H9 (cell line): ENCODE data around the gene BIN1. TPM values are rescaled to one million over a fixed set of nuclear protein-coding genes. Genes with fewer than 3 reads are reported as not detected.

Experiments used
- DNase-seq: peaks from one replicate; pipeline ENCODE4 v3.0.0-alpha.2; 2017
- H2AFZ ChIP-seq: one replicate; pipeline ENCODE4 v1.6.1; 2013; ENCODE audit warnings: mild to moderate bottlenecking, low read length, control low read depth, moderate library complexity
- H2AK5ac ChIP-seq: 2 replicates; pipeline ENCODE4 v1.6.1; 2013; ENCODE audit warnings: low read length, control low read depth, mixed read lengths; ENCODE audit not compliant: insufficient read length
- H2BK120ac ChIP-seq: one replicate; pipeline ENCODE4 v1.6.1; 2013; ENCODE audit warnings: low read depth, mild to moderate bottlenecking, low read length, control low read depth, inconsistent platforms; ENCODE audit not compliant: poor library complexity, severe bottlenecking
- H2BK12ac ChIP-seq: 2 replicates; pipeline ENCODE4 v1.6.1; 2013; ENCODE audit warnings: low read length, control low read depth, mixed read lengths, low read depth; ENCODE audit not compliant: insufficient read length
- H2BK15ac ChIP-seq: 2 replicates; pipeline ENCODE4 v1.6.1; 2013; ENCODE audit warnings: low read depth, low read length, control low read depth
- H2BK20ac ChIP-seq: one replicate; pipeline ENCODE4 v1.6.1; 2013; ENCODE audit warnings: low read depth, mild to moderate bottlenecking, low read length, control low read depth, inconsistent platforms; ENCODE audit not compliant: poor library complexity, severe bottlenecking
- H2BK5ac ChIP-seq: 2 replicates; pipeline ENCODE4 v1.6.1; 2013; ENCODE audit warnings: low read length, control low read depth, mixed read lengths; ENCODE audit not compliant: insufficient read length
- H3K14ac ChIP-seq: 2 replicates; pipeline ENCODE4 v1.6.1; 2013; ENCODE audit warnings: low read length, control low read depth; ENCODE audit not compliant: insufficient read depth
- H3K18ac ChIP-seq: 2 replicates; pipeline ENCODE4 v1.6.1; 2013; ENCODE audit warnings: low read depth, mild to moderate bottlenecking, mixed read lengths, low read length, control low read depth; ENCODE audit not compliant: insufficient read length
- H3K23ac ChIP-seq: 2 replicates; pipeline ENCODE4 v1.6.1; 2013; ENCODE audit warnings: low read length, control low read depth, mixed read lengths, low read depth; ENCODE audit not compliant: insufficient read length
- H3K23me2 ChIP-seq: 2 replicates; pipeline ENCODE4 v1.6.1; 2013; ENCODE audit warnings: low read depth, mild to moderate bottlenecking, mixed read lengths, low read length, control low read depth; ENCODE audit not compliant: insufficient read length, poor library complexity, severe bottlenecking
- H3K27ac ChIP-seq: 2 replicates; pipeline ENCODE4 v1.5.1; 2013; ENCODE audit warnings: low read length, control low read depth, mixed read lengths, low read depth; ENCODE audit not compliant: insufficient read length
- H3K27me3 ChIP-seq: 2 replicates; pipeline ENCODE4 v1.6.1; 2013; ENCODE audit warnings: low read length, control low read depth, inconsistent platforms; ENCODE audit not compliant: insufficient read depth
- H3K4ac ChIP-seq: 2 replicates; pipeline ENCODE4 v1.6.1; 2013; ENCODE audit warnings: low read depth, mild to moderate bottlenecking, control low read depth, inconsistent platforms, low read length, moderate library complexity
- H3K4me1 ChIP-seq: 2 replicates; pipeline ENCODE4 v1.6.1; 2013; ENCODE audit warnings: low read length, control low read depth, inconsistent platforms; ENCODE audit not compliant: insufficient read depth
- H3K4me2 ChIP-seq: 2 replicates; pipeline ENCODE4 v1.6.1; 2013; ENCODE audit warnings: low read length, control low read depth, mixed read lengths; ENCODE audit not compliant: insufficient read length, insufficient read depth
- H3K56ac ChIP-seq: 2 replicates; pipeline ENCODE4 v1.6.1; 2013; ENCODE audit warnings: low read depth, mild to moderate bottlenecking, mixed read lengths, low read length, control low read depth; ENCODE audit not compliant: insufficient read length
- H3K79me1 ChIP-seq: 2 replicates; pipeline ENCODE4 v1.6.1; 2013; ENCODE audit warnings: low read depth, mild to moderate bottlenecking, moderate library complexity, low read length, control low read depth, inconsistent platforms; ENCODE audit not compliant: insufficient read depth, poor library complexity, severe bottlenecking
- H3K79me2 ChIP-seq: 2 replicates; pipeline ENCODE4 v1.6.1; 2013; ENCODE audit warnings: low read length, control low read depth, inconsistent platforms; ENCODE audit not compliant: insufficient read depth
- H3K9ac ChIP-seq: 2 replicates; pipeline ENCODE4 v1.6.1; 2013; ENCODE audit warnings: low read length, control low read depth, mixed read lengths; ENCODE audit not compliant: insufficient read length; ENCODE audit errors: extremely low read depth
- H3K9me3 ChIP-seq: one replicate; pipeline ENCODE4 v1.6.1; 2013; ENCODE audit warnings: low read depth, low read length, inconsistent platforms; ENCODE audit not compliant: control insufficient read depth
- H3T11ph ChIP-seq: one replicate; pipeline ENCODE4 v1.6.1; 2013; ENCODE audit warnings: mild to moderate bottlenecking, low read length, control low read depth, inconsistent platforms
- H4K20me1 ChIP-seq: one replicate; pipeline ENCODE4 v1.6.1; 2013; ENCODE audit not compliant: control insufficient read depth, insufficient read length, insufficient read depth
- H4K5ac ChIP-seq: 2 replicates; pipeline ENCODE4 v1.6.1; 2013; ENCODE audit warnings: low read depth, mild to moderate bottlenecking, mixed read lengths, low read length, control low read depth; ENCODE audit not compliant: insufficient read length
- H4K8ac ChIP-seq: replicated peaks from 2 replicates; pipeline ENCODE4 v1.6.1; 2013; ENCODE audit warnings: low read length, control low read depth, mixed read lengths, low read depth; ENCODE audit not compliant: insufficient read length
- H4K91ac ChIP-seq: 2 replicates; pipeline ENCODE4 v1.6.1; 2013; ENCODE audit warnings: low read depth, mild to moderate bottlenecking, moderate library complexity, mixed read lengths, low read length, control low read depth; ENCODE audit not compliant: insufficient read length
- H3K27ac Mint-ChIP-seq, 3 experiments: 2 replicates in 2 of 3; 3 replicates in 1 of 3; pipeline ENCODE4 v1.8.0; 2020 to 2021; ENCODE audit warnings: mixed read lengths in 3 of 3, mild to moderate bottlenecking in 1 of 3, moderate library complexity in 1 of 3
- H3K27me3 Mint-ChIP-seq: 2 replicates; pipeline ENCODE4 v1.8.0; 2021; ENCODE audit warnings: low read depth, mild to moderate bottlenecking, moderate library complexity, mixed read lengths
- H3K36me3 Mint-ChIP-seq, 3 experiments: 2 replicates in 2 of 3; 3 replicates in 1 of 3; pipeline ENCODE4 v1.8.0; 2020 to 2021; ENCODE audit warnings: low read depth in 3 of 3, mixed read lengths in 3 of 3; ENCODE audit not compliant: insufficient read depth in 1 of 3
- H3K4me1 Mint-ChIP-seq, 2 experiments: 2 replicates each; pipeline ENCODE4 v1.8.0; 2020; ENCODE audit warnings: mixed read lengths in 2 of 2
- H3K4me3 Mint-ChIP-seq, 2 experiments: 2 replicates in 1 of 2; 3 replicates in 1 of 2; pipeline ENCODE4 v1.8.0; 2020 to 2021; ENCODE audit warnings: mild to moderate bottlenecking in 2 of 2, mixed read lengths in 2 of 2, moderate library complexity in 1 of 2
- H3K9me3 Mint-ChIP-seq, 2 experiments: 2 replicates in 1 of 2; 3 replicates in 1 of 2; pipeline ENCODE4 v1.8.0; 2020; ENCODE audit warnings: mild to moderate bottlenecking in 2 of 2, mixed read lengths in 2 of 2, moderate library complexity in 1 of 2
- WGBS: extraction: QIAGEN DNeasy Blood & Tissue Kit; methylation state at CpG from one replicate; pipeline ENCODE4 v1.1.7; 2013; ENCODE audit warnings: missing lambda C conversion rate, low lambda C conversion rate, mixed read lengths; ENCODE audit not compliant: insufficient read length; ENCODE audit errors: extremely low coverage; 5-methylcytosine and 5-hydroxymethylcytosine counted together
- total RNA-seq: library from RNA; stranded (reverse); gene quantifications from 2 replicates; pipeline ENCODE4 v1.2.1, GENCODE V29; 2021
- TF ChIP-seq, protein P1 (sequence below): fragments of 200-600 bp; sonication (generic); conservative IDR thresholded peaks from 3 replicates; pipeline ENCODE4 v1.8.0; 2021; ENCODE audit warnings: antibody characterized with exemption, mild to moderate bottlenecking

BIN1 gene
- total RNA-seq, 1 experiment from 2014 or later = 32.0 TPM

- Mint-ChIP-seq H3K9me3 (peaks cover 30 to 40% of the 10 kb centered on the region in 2 experiments), H3K4me3 (no peak overlapping the region), H3K36me3 (peaks cover 13 to 25% (median 19%) of the 10 kb centered on the region in 3 experiments), H3K27ac (no peak overlapping the region), H3K27me3 (peaks cover 12% of the 10 kb centered on the region), H3K4me1 (no peaks in the 10 kb centered on the region)
- Histone ChIP-seq H2BK120ac (no peak overlapping the region), H2BK20ac (no peak overlapping the region), H3K4ac (no peak overlapping the region), H3K4me1 (no peaks in the 10 kb centered on the region), H3K18ac (no peak overlapping the region), H4K20me1 (no peaks in the 10 kb centered on the region), H3K56ac (no peak overlapping the region), H3K23ac (no peak overlapping the region), H2AFZ (no peak overlapping the region), H3K9ac (no peak overlapping the region), H2BK15ac (no peak overlapping the region), H3K27me3 (no peaks in the 10 kb centered on the region), H3K4me2 (no peak overlapping the region), H2BK5ac (no peak overlapping the region), H4K8ac (no peak overlapping the region), H3T11ph (no peak overlapping the region), H2AK5ac (no peak overlapping the region), H3K23me2 (no peaks in the 10 kb centered on the region), H2BK12ac (no peak overlapping the region), H4K91ac (no peak overlapping the region), H3K27ac (no peak overlapping the region), H3K14ac (no peak overlapping the region), H4K5ac (no peak overlapping the region), H3K79me2 (no peaks in the 10 kb centered on the region), H3K79me1 (no peaks in the 10 kb centered on the region), H3K9me3 (peaks cover 5% of the 10 kb centered on the region)
- TF ChIP-seq, protein P1, sequence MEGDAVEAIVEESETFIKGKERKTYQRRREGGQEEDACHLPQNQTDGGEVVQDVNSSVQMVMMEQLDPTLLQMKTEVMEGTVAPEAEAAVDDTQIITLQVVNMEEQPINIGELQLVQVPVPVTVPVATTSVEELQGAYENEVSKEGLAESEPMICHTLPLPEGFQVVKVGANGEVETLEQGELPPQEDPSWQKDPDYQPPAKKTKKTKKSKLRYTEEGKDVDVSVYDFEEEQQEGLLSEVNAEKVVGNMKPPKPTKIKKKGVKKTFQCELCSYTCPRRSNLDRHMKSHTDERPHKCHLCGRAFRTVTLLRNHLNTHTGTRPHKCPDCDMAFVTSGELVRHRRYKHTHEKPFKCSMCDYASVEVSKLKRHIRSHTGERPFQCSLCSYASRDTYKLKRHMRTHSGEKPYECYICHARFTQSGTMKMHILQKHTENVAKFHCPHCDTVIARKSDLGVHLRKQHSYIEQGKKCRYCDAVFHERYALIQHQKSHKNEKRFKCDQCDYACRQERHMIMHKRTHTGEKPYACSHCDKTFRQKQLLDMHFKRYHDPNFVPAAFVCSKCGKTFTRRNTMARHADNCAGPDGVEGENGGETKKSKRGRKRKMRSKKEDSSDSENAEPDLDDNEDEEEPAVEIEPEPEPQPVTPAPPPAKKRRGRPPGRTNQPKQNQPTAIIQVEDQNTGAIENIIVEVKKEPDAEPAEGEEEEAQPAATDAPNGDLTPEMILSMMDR = no peak
- WGBS = no CpG with 5 or more reads among the region's 7 CpGs
- DNase-seq = no peak
Measured at GRCh38 chr2:127121776-127122176, 14.8 kb upstream of the BIN1 start.
